Nephron progenitor cell (in vitro differentiated cells): ENCODE results near the gene NRIP2.

Experiments
- DNase-seq: peaks from one replicate; pipeline ENCODE4 v3.0.0; 2021
- H3K27ac Mint-ChIP-seq: 2 replicates; pipeline ENCODE4 v1.8.0; 2021; ENCODE audit warnings: mild to moderate bottlenecking, moderate library complexity, mixed read lengths
- H3K27me3 Mint-ChIP-seq: 2 replicates; pipeline ENCODE4 v1.8.0; 2021; ENCODE audit warnings: mild to moderate bottlenecking, low read depth, mixed read lengths; ENCODE audit not compliant: poor library complexity
- H3K36me3 Mint-ChIP-seq: 2 replicates; pipeline ENCODE4 v1.8.0; 2021; ENCODE audit warnings: low read depth, mixed read lengths
- H3K4me1 Mint-ChIP-seq: 2 replicates; pipeline ENCODE4 v1.8.0; 2021; ENCODE audit warnings: mixed read lengths
- H3K4me3 Mint-ChIP-seq: 2 replicates; pipeline ENCODE4 v1.8.0; 2021; ENCODE audit warnings: mild to moderate bottlenecking, moderate library complexity, mixed read lengths
- H3K9me3 Mint-ChIP-seq: 2 replicates; pipeline ENCODE4 v1.8.0; 2021; ENCODE audit warnings: mild to moderate bottlenecking, moderate library complexity, mixed read lengths
- TF ChIP-seq, protein P1 (sequence below): fragments of 200-600 bp; sonication (generic); IDR thresholded peaks from 2 replicates; pipeline ENCODE4 v1.5.0; 2021; ENCODE audit warnings: antibody characterized with exemption

Gene NRIP2

GRCh38 chr12:2857576-2857975 lies 22.7 kb upstream of the NRIP2 start:
- peak overlapping the region; percentile 96 for H3K27ac Mint-ChIP-seq

GRCh38 chr12:2857021-2857431 lies 22.2 kb upstream of the NRIP2 start, which contains the start of gene TEX52:
Gene TEX52, minus strand, starts transcription at chr12:2857039. Its CDS starts 13 bp downstream, at chr12:2857026.
- Mint-ChIP-seq H3K27ac (peak within 1 kb of the TSS; percentile 96), H3K4me1 (peaks cover 48% of the 10 kb centered on the region), H3K27me3 (peaks cover 16% of the 10 kb centered on the region), H3K9me3 (no peaks in the 10 kb centered on the region), H3K36me3 (peaks cover 29% of the 10 kb centered on the region), H3K4me3 (peak within 1 kb of the TSS; percentile 25)
- TF ChIP-seq, protein P1, sequence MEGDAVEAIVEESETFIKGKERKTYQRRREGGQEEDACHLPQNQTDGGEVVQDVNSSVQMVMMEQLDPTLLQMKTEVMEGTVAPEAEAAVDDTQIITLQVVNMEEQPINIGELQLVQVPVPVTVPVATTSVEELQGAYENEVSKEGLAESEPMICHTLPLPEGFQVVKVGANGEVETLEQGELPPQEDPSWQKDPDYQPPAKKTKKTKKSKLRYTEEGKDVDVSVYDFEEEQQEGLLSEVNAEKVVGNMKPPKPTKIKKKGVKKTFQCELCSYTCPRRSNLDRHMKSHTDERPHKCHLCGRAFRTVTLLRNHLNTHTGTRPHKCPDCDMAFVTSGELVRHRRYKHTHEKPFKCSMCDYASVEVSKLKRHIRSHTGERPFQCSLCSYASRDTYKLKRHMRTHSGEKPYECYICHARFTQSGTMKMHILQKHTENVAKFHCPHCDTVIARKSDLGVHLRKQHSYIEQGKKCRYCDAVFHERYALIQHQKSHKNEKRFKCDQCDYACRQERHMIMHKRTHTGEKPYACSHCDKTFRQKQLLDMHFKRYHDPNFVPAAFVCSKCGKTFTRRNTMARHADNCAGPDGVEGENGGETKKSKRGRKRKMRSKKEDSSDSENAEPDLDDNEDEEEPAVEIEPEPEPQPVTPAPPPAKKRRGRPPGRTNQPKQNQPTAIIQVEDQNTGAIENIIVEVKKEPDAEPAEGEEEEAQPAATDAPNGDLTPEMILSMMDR, result no peak
- DNase-seq, result peak; percentile 46

More at GRCh38 chr12:2857576-2857975, 22.7 kb upstream of the NRIP2 start:
- H3K4me1 Mint-ChIP-seq, result peaks cover 46% of the 10 kb centered on the region
- TF ChIP-seq, protein P1, result no peak
- no peaks in the 10 kb centered on the region for H3K9me3 Mint-ChIP-seq
- H3K27me3 Mint-ChIP-seq, result peaks cover 16% of the 10 kb centered on the region
- no peak for DNase-seq
- H3K36me3 Mint-ChIP-seq, result peaks cover 33% of the 10 kb centered on the region
- no peak overlapping the region for H3K4me3 Mint-ChIP-seq

DNA sequence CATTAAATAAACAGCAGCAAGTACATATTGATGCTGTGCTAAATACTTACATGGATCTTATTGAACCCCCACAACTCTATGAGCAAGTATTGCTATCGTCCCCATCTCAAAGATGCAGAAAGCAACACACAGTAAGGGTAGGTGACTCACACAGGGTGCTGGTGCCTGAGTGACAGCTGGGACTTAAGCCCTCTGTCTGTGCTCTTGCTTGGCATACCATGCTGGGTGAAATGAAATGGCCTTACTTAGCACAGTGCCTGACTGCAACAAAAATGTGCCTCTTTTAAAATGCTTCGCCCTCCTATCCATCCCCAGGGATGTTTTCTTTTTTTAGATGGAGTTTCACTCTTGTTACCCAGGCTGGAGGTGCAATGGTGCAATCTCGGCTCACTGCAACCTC lies 21.2 kb upstream of the NRIP2 start:
- no peak overlapping the region for H3K4me3 Mint-ChIP-seq
- TF ChIP-seq, protein P1, result no peak
- DNase-seq, result no peak
- peaks cover 50% of the 10 kb centered on the region for H3K4me1 Mint-ChIP-seq
- peaks cover 16% of the 10 kb centered on the region for H3K27me3 Mint-ChIP-seq
- H3K9me3 Mint-ChIP-seq, result no peaks in the 10 kb centered on the region
- H3K27ac Mint-ChIP-seq, result no peak overlapping the region
- peaks cover 20% of the 10 kb centered on the region for H3K36me3 Mint-ChIP-seq

- no peak overlapping the region for H3K4me3 Mint-ChIP-seq
- H3K27ac Mint-ChIP-seq, result no peak overlapping the region
- TF ChIP-seq, protein P1, result no peak
- DNase-seq, result no peak
- peaks cover 50% of the 10 kb centered on the region for H3K4me1 Mint-ChIP-seq
- H3K27me3 Mint-ChIP-seq, result peaks cover 16% of the 10 kb centered on the region
- H3K9me3 Mint-ChIP-seq, result no peaks in the 10 kb centered on the region
- H3K36me3 Mint-ChIP-seq, result peaks cover 19% of the 10 kb centered on the region
Observed at GRCh38 chr12:2855546-2855945, 20.7 kb upstream of the NRIP2 start.

- no peak overlapping the region for H3K4me3 Mint-ChIP-seq
- DNase-seq, result no peak
- peaks cover 53% of the 10 kb centered on the region for H3K4me1 Mint-ChIP-seq
- TF ChIP-seq, protein P1, result no peak
- H3K27ac Mint-ChIP-seq, result peak overlapping the region; percentile 48
- peaks cover 16% of the 10 kb centered on the region for H3K27me3 Mint-ChIP-seq
- peaks cover 12% of the 10 kb centered on the region for H3K36me3 Mint-ChIP-seq
- H3K9me3 Mint-ChIP-seq, result no peaks in the 10 kb centered on the region
Observed at GRCh38 chr12:2854669-2855453, 20.0 kb upstream of the NRIP2 start.

DNA sequence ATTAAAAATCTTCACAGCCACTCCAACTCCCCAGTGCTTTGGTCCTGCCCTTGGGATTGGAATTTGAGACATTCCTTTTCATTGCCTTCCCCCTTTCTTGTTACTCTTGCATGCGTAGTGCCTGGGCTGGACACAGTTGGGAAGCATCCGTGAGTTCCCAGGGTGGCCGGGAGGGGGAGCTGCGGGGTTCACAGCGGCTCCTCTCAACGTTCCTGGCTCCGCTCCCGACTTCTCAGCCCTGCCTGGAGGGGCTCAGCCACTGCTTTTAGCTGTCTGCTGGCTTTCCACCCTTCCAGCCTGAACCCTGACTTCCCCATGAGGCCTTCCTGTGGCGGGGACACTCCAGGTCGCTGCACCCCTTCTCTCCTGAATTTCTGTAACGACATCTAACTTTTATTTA lies 18.8 kb upstream of the NRIP2 start:
- peak; percentile 92 for DNase-seq
- Mint-ChIP-seq H3K4me1 (peaks cover 58% of the 10 kb centered on the region), H3K27me3 (peaks cover 16% of the 10 kb centered on the region), H3K9me3 (no peaks in the 10 kb centered on the region), H3K27ac (no peak overlapping the region), H3K4me3 (no peak overlapping the region), H3K36me3 (peaks cover 3% of the 10 kb centered on the region)
- TF ChIP-seq, protein P1, result peak; percentile 85
